ENCODE measurements around the gene MYBPH.
A peak's percentile ranks its signal among the peaks of the same experiment; 100 is the strongest.

The MYBPH gene

DNA sequence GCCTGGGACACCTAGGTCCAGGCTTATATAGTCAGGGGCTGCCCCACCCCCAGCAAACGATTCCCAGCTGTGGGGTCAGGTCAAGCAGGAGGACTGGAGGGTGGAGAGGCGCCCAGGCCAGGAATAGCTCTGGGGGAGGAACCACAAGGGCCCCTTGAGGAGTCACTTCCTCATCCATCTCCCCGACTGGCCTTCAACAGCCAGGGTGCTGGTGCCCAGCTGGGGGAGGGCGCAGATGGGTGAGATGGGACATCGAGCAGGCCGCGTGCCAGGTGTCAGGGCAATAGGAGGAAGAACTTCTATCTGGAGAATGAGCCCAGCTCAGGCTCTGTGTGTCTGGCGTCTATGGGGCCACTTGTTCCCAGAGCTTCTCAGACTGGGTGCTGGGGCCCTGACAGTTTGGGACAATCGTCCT lies 208 bp upstream of the MYBPH start:
- no peak overlapping the region for H3K4me3 ChIP-seq (ENCODE audit: low read depth, low read length)
- DNase-seq (ENCODE audit: low read depth): peak; percentile 92

DNA sequence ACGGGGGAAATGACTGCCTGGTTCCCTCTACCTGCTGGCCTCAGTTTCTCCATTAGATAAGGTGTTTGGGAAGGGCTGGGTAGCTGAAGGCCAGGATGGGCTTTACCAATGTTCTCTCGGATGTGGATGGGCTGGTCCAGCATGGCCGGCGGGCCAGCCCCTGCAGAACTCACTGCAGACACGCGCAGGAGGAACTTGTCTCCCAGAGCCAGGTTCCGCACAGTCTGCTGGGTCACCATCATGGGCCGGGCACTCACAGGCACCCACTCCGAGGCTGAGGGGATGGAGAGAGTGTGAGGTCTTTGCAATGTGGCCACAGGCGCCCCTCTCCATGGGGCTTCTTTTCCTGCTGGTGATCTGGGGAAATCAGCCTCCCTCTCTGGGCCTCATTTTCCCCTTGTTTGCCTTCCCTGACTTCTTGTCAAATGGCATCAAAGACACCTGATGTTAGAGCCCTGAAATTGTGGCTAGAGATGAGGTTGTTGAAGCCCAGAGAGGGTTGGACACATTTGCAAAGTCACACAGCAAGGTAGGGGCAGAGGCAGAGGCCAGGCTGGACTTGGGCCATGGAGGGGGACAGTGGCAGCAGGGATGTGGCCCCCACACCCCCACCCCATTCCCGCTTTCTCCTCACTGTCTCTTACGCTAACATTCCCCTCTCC lies 1.2 kb downstream of the MYBPH start:
- no peak overlapping the region for H3K4me3 ChIP-seq (ENCODE audit: low read depth, low read length)
- TF ChIP-seq, protein P1, sequence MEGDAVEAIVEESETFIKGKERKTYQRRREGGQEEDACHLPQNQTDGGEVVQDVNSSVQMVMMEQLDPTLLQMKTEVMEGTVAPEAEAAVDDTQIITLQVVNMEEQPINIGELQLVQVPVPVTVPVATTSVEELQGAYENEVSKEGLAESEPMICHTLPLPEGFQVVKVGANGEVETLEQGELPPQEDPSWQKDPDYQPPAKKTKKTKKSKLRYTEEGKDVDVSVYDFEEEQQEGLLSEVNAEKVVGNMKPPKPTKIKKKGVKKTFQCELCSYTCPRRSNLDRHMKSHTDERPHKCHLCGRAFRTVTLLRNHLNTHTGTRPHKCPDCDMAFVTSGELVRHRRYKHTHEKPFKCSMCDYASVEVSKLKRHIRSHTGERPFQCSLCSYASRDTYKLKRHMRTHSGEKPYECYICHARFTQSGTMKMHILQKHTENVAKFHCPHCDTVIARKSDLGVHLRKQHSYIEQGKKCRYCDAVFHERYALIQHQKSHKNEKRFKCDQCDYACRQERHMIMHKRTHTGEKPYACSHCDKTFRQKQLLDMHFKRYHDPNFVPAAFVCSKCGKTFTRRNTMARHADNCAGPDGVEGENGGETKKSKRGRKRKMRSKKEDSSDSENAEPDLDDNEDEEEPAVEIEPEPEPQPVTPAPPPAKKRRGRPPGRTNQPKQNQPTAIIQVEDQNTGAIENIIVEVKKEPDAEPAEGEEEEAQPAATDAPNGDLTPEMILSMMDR (IDR thresholded peaks at IDR 0.05; ENCODE audit: low read depth, low read length): no peak
- TF ChIP-seq POLR2A (IDR thresholded peaks at IDR 0.05; ENCODE audit: extremely low read depth, insufficient read length): no peak
- TF ChIP-seq, protein P2, sequence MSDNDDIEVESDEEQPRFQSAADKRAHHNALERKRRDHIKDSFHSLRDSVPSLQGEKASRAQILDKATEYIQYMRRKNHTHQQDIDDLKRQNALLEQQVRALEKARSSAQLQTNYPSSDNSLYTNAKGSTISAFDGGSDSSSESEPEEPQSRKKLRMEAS (IDR thresholded peaks at IDR 0.05; ENCODE audit: low read depth, low read length): no peak
- TF ChIP-seq MYC (IDR thresholded peaks at IDR 0.05; ENCODE audit: low read depth, low read length): no peak

More for the DNA sequence above, 208 bp upstream of the MYBPH start:
- TF ChIP-seq, protein P2 (IDR thresholded peaks at IDR 0.05; ENCODE audit: low read depth, low read length): peak; percentile 86
- TF ChIP-seq MYC (IDR thresholded peaks at IDR 0.05; ENCODE audit: low read depth, low read length): peak; percentile 68; the same call in 1 of the 2 replicates
- TF ChIP-seq, protein P1 (IDR thresholded peaks at IDR 0.05; ENCODE audit: low read depth, low read length): no peak
- no peak for TF ChIP-seq POLR2A (IDR thresholded peaks at IDR 0.05; ENCODE audit: extremely low read depth, insufficient read length)

DNA sequence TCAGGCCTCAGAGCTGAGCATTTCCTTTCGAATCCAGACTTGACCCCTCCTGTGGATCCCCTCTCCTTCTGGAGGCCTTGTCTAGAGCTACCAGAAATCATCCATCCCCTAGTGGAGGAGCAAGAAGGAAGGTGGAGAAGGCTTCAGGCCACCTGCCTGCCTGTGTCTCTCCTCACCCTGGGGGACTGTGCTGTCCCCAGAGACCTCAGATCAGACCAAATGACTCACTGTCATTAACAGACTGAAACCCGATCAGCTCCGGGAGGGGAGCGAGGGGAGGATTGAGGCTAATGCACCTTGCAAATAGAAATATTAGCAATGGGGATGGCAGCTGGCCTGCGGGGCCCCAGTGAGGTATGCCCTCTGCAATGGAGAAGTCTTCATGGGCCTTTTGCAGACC lies 2.1 kb downstream of the MYBPH start:
- H3K4me3 ChIP-seq (ENCODE audit: low read depth, low read length): no peak overlapping the region
- DNase-seq (ENCODE audit: low read depth): peak; percentile 83
- TF ChIP-seq POLR2A (IDR thresholded peaks at IDR 0.05; ENCODE audit: extremely low read depth, insufficient read length) (no peak), MYC (IDR thresholded peaks at IDR 0.05; ENCODE audit: low read depth, low read length) (no peak)
- TF ChIP-seq, protein P2 (IDR thresholded peaks at IDR 0.05; ENCODE audit: low read depth, low read length): no peak
- TF ChIP-seq, protein P1 (IDR thresholded peaks at IDR 0.05; ENCODE audit: low read depth, low read length): no peak

More for the DNA sequence above, 1.2 kb downstream of the MYBPH start:
- DNase-seq (ENCODE audit: low read depth): no peak

DNA sequence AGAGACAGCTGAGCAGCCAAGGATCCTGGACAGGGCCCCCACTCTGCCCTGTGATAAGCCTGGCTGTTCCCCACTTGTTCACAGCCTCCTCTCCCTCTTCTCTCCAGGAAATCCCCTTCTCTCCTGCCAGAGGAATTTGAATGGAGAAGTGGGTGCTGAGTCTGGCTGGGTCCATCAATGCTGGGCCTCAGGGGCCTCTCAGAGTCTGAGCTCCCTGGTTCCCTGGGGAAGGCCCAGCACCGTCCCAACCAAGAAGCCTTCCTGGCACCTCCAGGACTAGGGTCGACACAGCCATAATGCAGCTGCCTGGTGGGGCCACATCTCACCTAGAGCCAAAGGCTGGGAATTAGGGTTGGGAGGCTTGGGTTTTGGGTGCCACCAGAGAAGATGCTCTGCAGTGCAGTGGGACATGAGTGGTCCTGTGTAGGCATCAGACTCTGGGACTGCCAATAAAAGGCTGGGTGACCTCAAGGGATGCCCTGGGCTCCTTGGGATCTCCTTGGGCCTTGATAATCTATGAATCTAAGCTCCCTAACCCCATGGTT lies 2.5 kb downstream of the MYBPH start:
- H3K4me3 ChIP-seq (ENCODE audit: low read depth, low read length): no peak overlapping the region
- no peak for DNase-seq (ENCODE audit: low read depth)
- no peak for TF ChIP-seq MYC (IDR thresholded peaks at IDR 0.05; ENCODE audit: low read depth, low read length)
- no peak for TF ChIP-seq POLR2A (IDR thresholded peaks at IDR 0.05; ENCODE audit: extremely low read depth, insufficient read length)
- TF ChIP-seq, protein P1 (IDR thresholded peaks at IDR 0.05; ENCODE audit: low read depth, low read length): no peak
- TF ChIP-seq, protein P2 (IDR thresholded peaks at IDR 0.05; ENCODE audit: low read depth, low read length): no peak

DNA sequence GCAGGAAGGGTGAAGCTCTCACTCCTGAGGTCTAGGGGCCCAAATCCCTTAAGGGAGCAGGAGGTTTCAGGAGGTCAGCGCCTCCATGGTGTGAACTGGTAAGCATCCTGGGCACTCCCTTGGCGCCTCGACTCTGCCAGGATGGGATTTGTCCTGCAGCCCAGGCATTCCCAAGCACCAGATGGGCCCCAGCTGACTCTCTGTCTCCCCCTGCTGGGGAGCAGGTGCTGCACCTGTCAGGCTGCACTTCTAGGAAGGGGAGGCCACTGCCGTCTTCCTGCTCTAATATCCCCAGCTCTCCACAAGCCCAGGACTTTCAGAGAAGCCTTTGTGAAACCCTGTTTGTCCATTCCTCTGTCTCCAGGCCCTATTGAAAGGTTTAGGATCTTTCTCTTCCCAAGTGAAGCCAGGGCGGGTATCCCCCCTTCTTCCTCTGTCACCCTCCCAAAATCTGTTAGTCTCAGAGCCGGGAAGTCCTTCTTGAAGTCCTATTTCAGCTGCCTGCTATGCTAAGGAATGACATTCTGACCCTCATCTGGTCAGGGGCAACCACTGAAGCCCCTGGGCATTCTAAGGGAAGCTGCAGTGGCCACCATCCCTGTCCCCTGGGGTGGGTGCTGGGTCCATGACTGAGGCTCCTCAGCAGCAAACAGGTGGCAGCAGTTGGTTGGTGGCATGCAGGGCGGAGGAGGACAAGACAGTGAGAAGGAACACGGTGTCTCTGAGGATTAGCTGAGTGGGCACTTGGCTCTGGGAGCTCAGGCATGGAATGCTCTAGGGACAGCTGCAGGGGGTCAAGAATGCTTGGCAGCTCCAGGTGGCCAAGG lies 3.2 kb downstream of the MYBPH start:
- DNase-seq (ENCODE audit: low read depth): peak; percentile 63
- no peak for TF ChIP-seq POLR2A (IDR thresholded peaks at IDR 0.05; ENCODE audit: extremely low read depth, insufficient read length)
- TF ChIP-seq, protein P1 (IDR thresholded peaks at IDR 0.05; ENCODE audit: low read depth, low read length): peak; percentile 81
- no peak for TF ChIP-seq MYC (IDR thresholded peaks at IDR 0.05; ENCODE audit: low read depth, low read length)
- TF ChIP-seq, protein P2 (IDR thresholded peaks at IDR 0.05; ENCODE audit: low read depth, low read length): peak; percentile 33; the same call in 1 of the 2 replicates
- no peak overlapping the region for H3K4me3 ChIP-seq (ENCODE audit: low read depth, low read length)
